ENCODE results near the gene METTL23. TPM values are rescaled to one million over a fixed set of nuclear protein-coding genes. Genes with fewer than 3 reads are reported as not detected.
"Not testable (repeated sequence)": the region's sequence is repeated elsewhere in the genome, so short reads cannot be mapped to it uniquely, and the experiment has no call there.

Gene METTL23
- total and polyA plus RNA-seq, 12 donors: 18.0 to 41.8 (median 24.7) TPM

- intact Hi-C loops (cut with DNase I): no loop called here
- ATAC-seq (no peak), DNase-seq (no peak)
- Histone ChIP-seq H3K27me3 (no peaks in the 10 kb centered on the region), H3K27ac (peak overlapping the region in 4 of 10 donors; percentile 3 to 24 (median 6)), H3K36me3 (peaks cover 0 to 70% (median 31%) of the 10 kb centered on the region in 9 donors), H3K9me3 (no peaks in the 10 kb centered on the region), H3K4me1 (peaks cover 0 to 63% (median 28%) of the 10 kb centered on the region in 9 donors), H3K4me3 (no peak overlapping the region)
- TF ChIP-seq CTCF (IDR thresholded peaks at IDR 0.05): no peak
Observed at GRCh38 chr17:76742958-76743357, 16.3 kb downstream of the METTL23 start.

- peak in 2 of 8 donors; percentile 36 to 38 for ATAC-seq
- no peak for TF ChIP-seq CTCF (IDR thresholded peaks at IDR 0.05)
- intact Hi-C loops (cut with DNase I): no loop called here
- H3K4me1 ChIP-seq: peaks cover 0 to 57% (median 12%) of the 10 kb centered on the region in 9 donors
- peaks cover 0 to 87% (median 31%) of the 10 kb centered on the region in 9 donors for H3K36me3 ChIP-seq
- 70 to 79% methylated on average over 2 of the region's 2 CpGs for whole genome bisulfite sequencing, 2 donors
- no peaks in the 10 kb centered on the region for H3K9me3 ChIP-seq
- H3K27ac ChIP-seq: peak overlapping the region in 7 of 10 donors; percentile 15 to 68 (median 48)
- no peak for DNase-seq
- no peak overlapping the region for H3K4me3 ChIP-seq
- no peaks in the 10 kb centered on the region for H3K27me3 ChIP-seq
Observed at GRCh38 chr17:76744747-76745146, 18.1 kb downstream of the METTL23 start.

- H3K9me3 ChIP-seq; ATAC-seq; intact Hi-C loops (cut with DNase I); H3K27me3 ChIP-seq; DNase-seq; H3K4me3 ChIP-seq: not testable (repeated sequence)
- Histone ChIP-seq H3K27ac (peak overlapping the region in 1 of 10 donors; percentile 7), H3K4me1 (peaks cover 0 to 49% (median 6%) of the 10 kb centered on the region in 9 donors), H3K36me3 (peaks cover 0 to 96% (median 31%) of the 10 kb centered on the region in 9 donors)
- WGBS, 2 donors: 95 to 97% methylated on average over 6 of the region's 6 CpGs
Observed at GRCh38 chr17:76745785-76746184, 19.1 kb downstream of the METTL23 start.

GRCh38 chr17:76747716-76748363 lies 21.2 kb downstream of the METTL23 start:
- Histone ChIP-seq H3K9me3 (no peaks in the 10 kb centered on the region), H3K27me3 (no peaks in the 10 kb centered on the region), H3K27ac (peak overlapping the region in 9 of 10 donors; percentile 22 to 87 (median 82)), H3K36me3 (peaks cover 0 to 94% (median 19%) of the 10 kb centered on the region in 9 donors), H3K4me1 (peaks cover 0 to 34% (median 6%) of the 10 kb centered on the region in 9 donors), H3K4me3 (no peak overlapping the region)
- 50 to 52% methylated on average over 9 of the region's 9 CpGs for WGBS, 2 donors
- intact Hi-C loops (cut with DNase I): no loop called here
- TF ChIP-seq CTCF (IDR thresholded peaks at IDR 0.05): no peak
- DNase-seq (no peak), ATAC-seq (peak; percentile 60 to 90 (median 72))

- 85 to 95% methylated on average over 1 of the region's 1 CpG for WGBS, 2 donors
- intact Hi-C loops (cut with DNase I): no loop called here
- Histone ChIP-seq H3K27me3 (no peaks in the 10 kb centered on the region), H3K27ac (peak overlapping the region in 8 of 10 donors; percentile 18 to 87 (median 82)), H3K36me3 (peaks cover 0 to 94% (median 19%) of the 10 kb centered on the region in 9 donors), H3K9me3 (no peaks in the 10 kb centered on the region), H3K4me1 (peaks cover 0 to 34% (median 6%) of the 10 kb centered on the region in 9 donors), H3K4me3 (no peak overlapping the region)
- ATAC-seq (no peak), DNase-seq (no peak)
- TF ChIP-seq CTCF (IDR thresholded peaks at IDR 0.05): no peak
Observed at GRCh38 chr17:76748657-76749056, 22.0 kb downstream of the METTL23 start.
